ENCODE results near the gene NUP160.
A peak's percentile ranks its signal among the peaks of the same experiment; 100 is the strongest.
"Not testable (repeated sequence)": the region's sequence is repeated elsewhere in the genome, so short reads cannot be mapped to it uniquely, and the experiment has no call there.

Gene NUP160

DNA sequence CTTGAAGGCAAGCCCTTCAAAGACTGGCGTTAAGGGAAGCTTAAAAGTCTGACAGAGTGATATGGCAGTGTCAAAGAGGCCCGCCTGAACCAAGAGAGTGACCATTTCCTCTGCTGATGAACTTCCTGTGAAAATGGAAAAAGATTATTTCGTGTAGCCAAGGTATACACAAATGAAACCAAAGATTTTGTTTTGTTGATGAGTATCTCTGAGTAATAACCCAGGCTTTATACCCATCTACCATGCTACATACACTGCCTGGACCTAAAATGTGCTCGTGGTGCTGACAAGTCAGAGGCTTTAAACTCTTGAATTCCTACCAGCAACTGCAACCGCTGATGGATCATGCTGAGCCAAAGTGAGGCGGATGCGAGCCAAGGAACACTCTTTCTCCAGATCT lies 60.0 kb downstream of the NUP160 start:
- no peak for DNase-seq (ENCODE audit: low read depth)

DNA sequence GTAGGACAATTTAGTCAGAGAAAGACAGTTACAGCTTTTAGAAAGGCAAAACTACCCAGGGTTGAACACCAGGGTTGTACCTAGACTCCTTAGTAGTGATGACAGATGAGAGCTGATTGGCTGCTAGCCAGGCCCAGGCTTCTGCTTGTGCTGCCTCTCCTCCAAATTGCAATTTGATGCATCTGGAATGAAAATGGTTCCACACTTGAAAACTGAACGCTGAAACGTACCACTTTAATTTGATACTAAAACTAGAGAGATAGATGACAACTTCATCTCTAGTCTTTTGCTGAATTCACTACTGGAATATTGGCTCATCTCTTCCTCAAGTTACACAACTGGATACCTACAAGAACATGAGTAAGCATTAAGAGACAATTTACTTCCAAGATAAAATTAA lies 61.8 kb downstream of the NUP160 start:
- no peak for DNase-seq (ENCODE audit: low read depth)

DNA sequence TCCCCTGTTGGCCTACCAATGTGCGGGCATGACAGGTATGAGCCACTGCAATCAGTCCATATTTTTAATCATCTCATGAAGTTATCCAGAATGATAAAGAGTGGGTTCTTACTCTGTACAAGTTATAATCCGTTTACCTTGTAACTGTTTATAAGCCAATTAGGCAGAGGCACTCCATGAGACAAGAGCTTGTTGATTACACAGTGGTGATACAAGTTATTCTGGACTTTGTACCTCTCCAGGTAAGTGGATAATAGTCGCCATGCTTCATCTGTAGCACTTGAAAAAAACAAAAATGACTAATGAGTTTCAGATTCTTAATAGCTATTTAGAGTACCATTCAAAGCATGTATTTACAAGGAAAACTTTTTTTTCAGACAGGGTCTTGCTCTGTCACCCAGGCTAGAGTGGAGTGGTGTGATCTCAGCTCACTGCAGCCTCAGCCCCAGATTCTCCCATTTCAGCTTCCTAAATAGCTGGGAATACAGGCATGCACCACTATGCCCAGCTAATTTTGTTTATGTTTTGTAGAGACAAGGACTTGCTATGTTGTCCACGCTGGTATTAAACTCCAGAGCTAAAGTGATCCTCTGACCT lies 63.3 kb downstream of the NUP160 start:
- no peak for DNase-seq (ENCODE audit: low read depth)

DNA sequence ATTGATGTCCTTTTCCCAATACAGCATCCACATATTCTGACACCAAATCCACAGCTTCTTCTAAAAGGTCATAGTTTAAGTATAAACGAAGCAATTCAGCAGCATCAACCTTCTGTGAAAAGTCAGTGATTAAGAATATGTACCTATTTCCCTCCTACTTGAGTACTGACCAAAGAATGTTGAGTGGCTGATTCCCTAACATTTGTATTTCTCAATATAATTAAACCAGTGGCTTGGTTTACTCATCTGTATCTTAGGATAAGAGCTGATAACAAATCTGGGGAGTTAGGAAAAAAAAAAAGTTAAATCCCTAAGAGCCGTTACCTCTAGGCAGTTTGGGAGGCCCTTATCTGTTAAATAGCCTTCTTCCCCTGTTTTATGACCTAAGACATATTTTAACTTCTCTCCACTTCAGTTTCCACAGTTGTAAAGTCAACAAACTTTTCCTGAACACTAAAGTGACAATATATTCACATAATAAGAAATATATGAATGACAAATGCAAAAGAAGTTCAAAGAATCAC lies 65.0 kb downstream of the NUP160 start:
- no peak for DNase-seq (ENCODE audit: low read depth)

DNA sequence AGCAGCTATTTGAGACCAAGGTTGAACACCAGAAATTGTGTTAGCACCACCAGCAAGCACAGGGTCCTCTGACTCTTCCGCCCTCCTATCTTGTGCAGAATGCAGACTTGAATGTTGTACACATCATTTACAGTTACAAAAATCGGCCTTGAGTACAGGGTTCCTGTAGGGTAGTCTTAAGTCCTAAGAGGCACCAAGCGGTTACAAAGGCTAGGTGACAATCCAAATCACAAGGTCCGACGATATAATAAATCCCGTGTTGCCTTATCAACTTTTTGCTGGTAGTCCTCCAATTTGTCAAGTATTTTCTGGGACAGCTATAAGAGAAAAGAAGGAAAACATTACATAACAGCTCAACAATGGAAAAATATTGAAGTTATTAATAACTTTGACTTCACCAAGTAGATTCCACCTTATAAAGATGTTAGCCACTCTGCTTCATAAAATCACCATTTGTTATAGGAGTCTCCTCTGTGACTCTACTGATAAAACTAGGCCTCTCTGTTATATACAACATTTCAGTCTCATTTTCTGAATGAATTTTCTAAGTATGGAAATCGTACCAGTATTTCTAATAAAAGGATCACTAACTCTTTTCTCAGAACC lies 69.2 kb downstream of the NUP160 start:
- DNase-seq (ENCODE audit: low read depth): no peak

DNA sequence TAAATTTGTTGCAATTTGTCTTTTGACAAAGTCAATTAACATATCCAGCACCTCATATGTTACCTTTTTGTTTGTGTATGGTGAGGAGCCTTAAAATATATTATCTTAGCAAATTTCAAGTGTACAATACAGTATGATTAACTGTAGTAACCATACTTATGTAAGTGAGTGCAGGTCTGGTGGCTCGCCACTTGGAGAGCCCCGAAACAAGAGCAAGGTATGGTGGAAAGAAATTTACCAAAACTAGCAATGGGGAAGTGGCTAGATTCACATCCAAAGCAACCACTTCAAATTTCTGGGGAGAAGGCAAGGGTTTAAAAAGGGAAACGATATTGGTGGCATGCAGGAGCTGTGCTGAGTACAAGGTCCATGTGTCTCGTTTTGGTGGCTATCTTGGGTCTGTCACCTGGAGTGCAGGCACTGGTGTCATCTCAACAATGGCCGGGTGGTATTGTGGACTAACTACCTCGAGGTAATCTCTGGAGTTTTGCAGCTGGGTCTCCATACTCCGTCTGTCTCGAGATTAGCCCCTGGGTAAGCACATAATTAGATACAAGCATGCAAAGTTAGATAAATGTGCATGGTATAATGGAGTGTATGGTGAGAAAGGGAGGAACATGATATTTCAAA lies 72.8 kb downstream of the NUP160 start:
- no peak for DNase-seq (ENCODE audit: low read depth)

DNA sequence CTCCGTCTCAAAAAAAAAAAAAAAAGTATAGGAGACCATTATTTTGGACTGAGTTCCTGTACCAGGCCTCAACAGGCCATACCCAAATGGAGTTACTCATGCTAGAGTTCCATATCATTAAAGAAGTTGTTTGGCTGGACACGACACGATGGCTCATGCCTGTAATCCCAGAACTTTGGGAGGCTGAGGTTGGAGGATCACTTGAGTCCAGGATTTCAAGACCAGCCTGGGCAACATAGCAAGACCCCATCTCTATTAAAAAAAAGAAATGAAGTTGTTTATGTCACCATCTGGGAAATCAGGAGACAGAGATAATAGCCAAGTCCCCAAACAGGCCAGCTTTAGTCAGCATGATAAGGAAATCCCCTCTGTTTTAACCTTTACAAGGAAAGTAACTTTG lies 74.3 kb downstream of the NUP160 start:
- DNase-seq (ENCODE audit: low read depth): no peak

DNA sequence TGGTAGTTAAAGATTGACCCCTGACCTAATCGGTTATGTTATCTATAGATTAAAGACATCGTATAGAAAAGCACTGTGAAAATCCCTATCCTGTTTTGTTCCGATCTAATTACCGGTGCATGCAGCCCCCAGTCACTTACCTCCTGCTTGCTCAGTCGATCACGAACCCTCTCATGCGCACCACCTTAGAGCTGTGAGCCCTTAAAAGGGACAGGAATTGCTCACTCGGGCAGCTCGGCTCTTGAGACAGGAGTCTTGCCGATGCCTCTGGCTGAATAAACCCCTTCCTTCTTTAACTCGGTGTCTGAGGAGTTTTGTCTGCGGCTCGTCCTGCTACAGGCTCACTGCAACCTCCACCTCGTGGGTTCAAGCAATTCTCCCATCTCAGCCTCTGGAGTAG lies 78.6 kb downstream of the NUP160 start:
- not testable (repeated sequence) for DNase-seq (ENCODE audit: low read depth)

DNA sequence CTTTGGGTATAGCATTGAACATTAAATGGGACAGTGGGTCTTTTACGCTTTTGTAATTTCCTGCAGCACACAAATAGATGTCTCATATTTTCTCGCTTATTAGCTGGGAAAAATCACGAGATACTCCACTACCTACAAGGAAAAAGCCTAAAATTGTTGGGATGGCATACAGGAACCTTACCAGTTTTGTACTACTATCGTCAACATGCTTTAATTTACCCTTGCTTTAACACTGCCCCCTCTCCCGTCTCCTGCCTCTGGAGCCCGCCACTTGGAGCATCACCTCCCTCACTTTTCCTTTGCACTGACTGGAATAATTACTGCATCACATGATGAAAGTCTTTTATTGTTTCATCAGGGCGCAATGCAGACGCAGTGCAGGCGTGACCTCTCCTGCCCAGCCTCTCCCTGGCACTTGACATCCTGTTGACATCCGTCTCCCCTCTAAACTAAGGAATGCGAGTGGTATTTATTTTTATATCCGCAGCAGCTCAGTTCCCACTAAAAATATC lies 80.0 kb downstream of the NUP160 start:
- no peak for DNase-seq (ENCODE audit: low read depth)

DNA sequence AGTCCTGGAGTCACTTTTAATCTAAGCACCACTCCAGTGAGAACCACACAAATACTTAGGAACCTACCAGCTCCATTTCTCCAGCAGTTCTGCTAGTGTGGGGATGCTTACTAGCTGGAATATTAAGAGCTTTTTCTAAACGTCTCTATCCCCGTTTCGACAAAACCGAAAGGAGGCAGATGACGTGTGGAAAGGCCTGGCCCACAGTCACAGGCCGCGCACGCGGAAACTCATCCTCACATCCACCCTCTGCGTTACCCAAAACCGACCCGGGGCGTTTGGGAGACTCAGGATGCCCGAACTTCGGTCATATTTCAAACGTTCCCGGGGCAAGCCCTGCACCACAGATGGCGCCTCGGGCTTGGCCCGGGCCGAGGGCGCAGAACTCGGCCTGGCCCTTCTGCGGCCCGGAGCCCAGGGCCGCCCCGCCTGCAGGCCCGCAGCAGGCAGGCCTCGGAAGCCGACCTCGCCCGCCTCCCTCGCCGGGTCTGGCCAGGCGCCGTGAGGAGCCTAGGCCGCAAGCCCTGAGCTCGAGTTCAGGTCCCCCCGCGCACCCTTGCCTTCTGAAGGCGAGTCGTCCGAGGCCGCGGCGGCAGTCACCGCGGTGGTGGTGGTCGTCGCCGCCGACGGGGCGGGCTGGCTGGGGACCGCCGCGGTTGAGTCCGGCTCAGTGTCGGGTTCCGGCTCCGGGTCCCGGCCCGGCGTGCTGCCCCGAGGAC lies 81.5 kb downstream of the NUP160 start:
- DNase-seq (ENCODE audit: low read depth): peak; percentile 58

DNA sequence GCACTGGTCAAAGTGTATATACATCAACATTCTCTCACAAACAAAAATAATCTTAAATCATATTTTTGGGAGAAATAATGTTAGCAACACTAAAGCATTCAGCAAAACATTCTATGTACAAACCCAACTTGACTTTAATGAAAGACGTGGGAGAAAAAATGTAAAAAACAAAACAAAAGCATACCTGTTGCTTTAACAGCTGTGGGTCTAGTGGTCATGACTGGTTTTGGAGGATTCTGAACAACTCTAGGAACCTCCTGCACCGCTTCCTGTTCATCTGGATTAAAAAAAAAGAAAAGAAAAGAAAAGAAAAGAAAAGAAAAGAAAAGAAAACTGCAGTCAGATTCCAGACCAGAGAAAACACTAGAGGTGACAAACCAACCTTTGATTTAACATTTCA lies 83.1 kb downstream of the NUP160 start:
- DNase-seq (ENCODE audit: low read depth): no peak

DNA sequence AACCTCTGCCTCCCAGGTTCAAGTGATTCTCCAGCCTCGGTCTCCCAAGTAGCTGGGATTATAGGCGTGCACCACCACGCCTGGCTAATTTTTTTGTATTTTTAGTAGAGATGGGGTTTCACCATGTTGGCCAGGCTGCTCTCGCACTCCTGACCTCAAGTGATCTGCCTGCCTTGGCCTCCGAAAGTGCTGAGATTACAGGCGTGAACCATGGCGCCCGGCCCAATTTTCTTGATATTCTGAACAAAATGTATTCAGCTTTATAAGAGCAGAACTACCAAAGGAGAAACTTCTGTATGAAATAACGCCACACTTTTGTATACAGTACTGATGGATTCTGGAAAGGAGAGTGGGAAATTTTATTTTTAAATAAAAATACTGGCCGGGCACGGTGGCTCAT lies 88.9 kb downstream of the NUP160 start:
- DNase-seq (ENCODE audit: low read depth): not testable (repeated sequence)

DNA sequence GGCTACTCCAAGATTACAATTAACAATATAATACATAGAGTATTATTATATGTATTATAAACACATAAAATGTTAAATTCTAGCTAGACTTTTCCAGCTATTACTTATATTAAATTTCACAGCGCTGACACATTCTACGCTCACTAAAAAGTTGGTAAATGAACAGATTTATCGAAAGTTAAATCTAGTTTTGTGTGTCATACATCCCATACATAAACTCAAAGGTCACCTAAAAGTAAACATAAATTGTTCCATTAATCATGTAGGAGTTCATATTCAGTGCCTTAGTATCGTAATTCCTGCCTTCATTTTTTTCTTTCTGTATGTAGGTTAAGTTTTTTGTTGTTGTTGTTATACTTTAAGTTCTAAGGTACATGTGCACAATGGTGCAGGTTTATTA lies 91.9 kb downstream of the NUP160 start:
- DNase-seq (ENCODE audit: low read depth): no peak

DNA sequence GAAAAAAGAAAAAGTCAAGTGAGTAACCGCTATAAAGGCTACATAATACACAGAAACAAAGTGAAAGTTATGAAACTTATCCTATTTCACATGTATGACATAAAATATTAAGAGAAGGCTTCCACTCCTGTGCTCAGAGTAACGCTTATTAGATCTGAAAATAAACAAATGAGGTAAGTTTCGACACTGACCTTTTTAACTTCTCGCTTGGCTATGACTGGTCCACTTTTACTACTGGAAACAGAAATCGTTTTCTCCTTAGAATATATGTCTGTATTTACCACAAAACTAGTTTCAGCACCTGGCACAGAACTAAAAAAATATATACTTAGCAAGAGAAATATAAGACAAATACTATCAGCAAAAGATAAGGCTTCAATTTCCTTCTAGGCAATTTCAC lies 97.4 kb downstream of the NUP160 start:
- no peak for DNase-seq (ENCODE audit: low read depth)

DNA sequence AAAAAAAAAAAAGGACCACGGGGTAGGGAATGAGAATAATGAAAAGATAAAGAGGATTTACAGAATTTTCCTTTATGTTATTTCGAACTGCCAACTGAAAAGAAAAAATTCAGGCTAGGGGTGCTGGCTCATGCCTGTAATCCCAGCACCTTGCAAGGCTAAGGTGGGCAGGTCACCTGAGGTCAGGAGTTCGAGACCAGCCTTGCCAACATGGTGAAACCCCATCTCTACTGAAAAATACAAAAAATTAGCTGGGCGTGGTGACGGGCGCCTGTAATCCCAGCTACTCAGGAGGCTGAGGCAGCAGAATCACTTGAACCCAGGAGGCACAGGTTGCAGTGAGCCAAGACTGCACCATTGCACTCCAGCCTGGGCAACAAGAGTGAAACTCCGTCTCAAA lies 105.7 kb downstream of the NUP160 start:
- DNase-seq (ENCODE audit: low read depth): not testable (repeated sequence)

DNA sequence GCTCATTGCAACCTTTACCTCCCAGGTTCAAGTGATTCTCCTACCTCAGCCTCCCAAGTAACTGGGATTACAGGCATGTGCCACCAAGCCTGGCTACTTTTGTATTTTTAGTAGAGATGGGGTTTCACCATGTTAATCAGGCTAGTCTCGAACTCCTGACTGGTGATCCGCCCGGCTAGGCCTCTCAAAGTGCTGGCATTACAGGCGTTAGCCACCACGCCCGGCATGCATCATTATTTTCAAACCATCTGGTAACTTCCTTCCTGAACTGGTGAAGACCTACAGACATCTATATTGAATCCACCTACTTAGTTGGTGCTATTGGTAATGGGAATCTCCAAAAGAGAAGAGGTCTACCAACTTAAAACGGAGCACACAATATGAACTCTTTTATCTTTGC lies 110.3 kb downstream of the NUP160 start:
- not testable (repeated sequence) for DNase-seq (ENCODE audit: low read depth)

DNA sequence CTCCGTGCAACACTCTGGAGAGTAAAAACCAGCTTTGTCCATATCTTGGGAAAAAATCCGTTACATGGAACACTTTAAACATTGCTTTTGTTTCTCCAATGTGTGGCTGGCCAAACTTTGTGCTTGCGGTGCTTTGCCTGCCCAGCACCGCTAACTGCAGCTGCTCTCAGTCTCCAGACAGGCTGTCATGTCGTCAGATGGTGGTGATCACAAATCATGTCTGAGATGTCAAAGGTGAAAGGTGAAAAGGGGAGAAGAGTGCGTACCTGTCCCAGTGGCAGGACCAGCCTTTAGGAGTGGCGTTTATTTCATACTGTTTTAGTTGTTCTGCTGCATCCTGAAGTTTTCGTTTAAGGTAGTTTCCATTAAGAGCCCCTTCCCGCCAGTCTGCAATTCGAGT lies 115.9 kb downstream of the NUP160 start:
- DNase-seq (ENCODE audit: low read depth): no peak

DNA sequence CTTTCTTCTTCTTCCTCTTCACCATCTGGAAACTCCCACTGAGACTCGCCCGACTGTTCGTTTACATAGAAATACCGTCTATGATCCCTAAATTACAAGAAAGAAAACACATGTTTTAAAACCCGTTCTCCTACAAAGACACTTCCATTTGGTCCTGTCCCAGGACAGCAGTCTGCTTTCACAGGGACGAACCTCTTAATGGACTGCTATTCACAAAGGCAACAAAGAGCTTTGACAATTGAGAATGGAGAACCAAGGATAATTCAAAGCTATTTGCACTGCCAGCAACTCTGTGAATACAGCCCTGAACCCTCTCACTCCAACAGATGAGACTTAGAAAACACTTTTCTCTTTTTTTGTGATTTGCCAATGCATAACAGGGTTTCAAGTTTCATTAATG lies 116.7 kb downstream of the NUP160 start:
- DNase-seq (ENCODE audit: low read depth): no peak

Data from T-helper 22 cell (primary cell).